HG03442 (cell line): Measurements from ENCODE around the gene NDUFA8.

Experiments used
- ATAC-seq: cut with Tn5 transposase; IDR thresholded peaks from one replicate; pipeline ENCODE4 v1.9.1; 2021; ENCODE audit warnings: mild to moderate bottlenecking, moderate library complexity; ENCODE audit not compliant: unreplicated experiment

The NDUFA8 gene

DNA sequence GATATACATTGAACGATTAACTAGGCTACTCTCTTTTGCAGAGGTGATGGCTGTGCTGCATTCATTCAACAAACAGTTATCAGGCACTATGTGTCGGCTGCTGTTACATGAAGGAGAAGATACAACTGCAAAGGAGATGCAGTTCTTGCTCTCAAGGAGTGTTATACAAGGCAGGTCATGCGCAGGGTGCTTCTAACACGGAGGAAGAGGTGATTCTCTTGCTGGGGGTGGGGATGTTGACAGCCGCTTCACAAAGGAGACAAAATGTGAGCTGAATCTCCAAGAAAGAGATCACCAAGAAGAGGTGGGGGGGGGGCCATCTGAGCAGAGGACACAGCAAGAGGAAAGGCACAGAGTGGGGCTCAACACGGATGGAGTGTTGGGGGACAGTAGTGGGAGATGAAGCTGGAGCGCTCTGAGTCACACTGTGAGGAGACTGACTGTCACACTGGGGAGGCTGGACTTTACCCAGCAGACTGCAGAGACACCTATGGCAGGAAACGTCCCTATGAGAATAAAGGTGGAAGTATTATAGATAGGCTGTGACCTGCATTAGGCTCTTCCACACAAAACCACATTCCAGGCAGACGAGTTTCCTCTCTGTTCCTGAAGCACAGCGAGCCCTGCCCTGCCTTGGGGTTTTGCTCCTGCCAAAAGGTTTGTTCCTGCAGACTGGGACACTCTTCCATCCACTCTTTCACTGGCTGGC, 20.9 kb downstream of the NDUFA8 start:
- ATAC-seq = no peak

DNA sequence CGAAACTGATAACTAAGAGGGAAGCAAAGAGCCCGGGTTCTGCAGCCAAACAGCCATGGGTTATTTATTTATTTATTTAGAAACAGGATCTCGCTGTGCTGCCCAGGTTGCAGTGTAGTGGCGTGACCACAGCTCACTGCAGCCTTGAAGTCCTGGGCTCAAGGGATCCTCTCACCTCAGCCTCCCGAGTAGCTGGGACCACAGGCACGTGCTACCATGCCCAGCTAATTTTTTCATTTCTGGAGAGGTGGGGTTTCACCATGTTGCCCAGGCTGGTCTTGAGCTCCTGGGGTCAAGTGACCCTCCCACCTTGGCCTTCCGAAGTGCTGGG, 24.1 kb downstream of the NDUFA8 start:
- ATAC-seq = no peak

DNA sequence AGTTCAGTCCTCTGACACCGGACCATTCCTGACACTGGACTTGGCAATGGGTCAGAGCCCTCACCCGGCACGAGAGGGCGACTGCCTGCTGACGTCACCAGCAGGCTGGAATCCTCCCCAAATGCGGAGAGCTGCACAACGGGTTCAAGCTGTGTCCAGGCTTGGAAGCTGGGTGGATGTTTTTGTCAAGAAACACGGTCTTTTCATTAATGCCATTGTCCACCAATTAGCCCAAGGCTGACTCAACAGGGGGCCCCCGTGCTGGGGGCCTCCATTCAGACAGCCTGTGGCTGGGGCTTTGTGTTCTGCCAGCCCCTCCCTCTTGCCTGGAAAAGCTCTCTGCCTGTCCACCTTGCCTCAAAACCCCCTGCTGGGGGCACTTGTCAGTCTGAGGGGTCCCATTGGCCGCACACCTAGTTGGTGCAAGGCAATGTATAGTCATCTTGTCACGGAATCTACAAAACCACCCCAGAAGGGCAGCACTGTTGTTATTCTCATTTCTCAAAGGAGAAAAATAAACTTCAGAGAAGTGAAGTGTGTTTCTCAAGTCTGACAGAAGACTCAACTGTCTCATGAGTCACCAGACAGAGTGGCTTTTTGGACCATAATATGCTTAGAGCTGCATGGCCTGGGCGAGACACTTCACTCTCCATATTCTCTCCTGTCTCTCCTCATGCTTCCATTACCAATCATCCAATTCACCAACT, 24.6 kb downstream of the NDUFA8 start:
- no peak for ATAC-seq

DNA sequence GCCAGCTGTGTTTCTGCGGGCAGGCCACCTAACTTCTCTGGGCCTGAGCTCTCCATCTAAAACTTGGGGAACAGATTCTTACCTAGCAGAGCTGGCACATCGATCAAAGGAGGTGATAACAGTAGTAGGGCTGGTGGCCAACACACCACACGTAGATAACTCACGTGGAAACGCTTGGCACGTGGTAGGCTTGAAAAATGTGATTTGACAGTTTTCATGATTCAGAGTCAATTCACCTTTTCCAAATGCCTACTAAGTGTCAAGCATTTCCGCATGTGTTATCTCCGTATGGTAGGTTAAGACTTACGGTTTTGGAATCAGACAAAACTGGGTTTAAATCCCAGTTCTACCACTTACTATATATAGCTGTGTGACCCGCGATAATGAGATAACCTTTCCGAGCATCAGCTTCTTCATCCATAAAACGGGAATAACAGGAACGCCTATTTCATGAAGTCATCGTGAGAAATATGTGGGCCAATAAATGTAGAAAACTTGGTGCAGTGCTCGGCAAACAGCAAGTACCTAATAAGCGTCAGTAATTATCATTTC, 25.5 kb downstream of the NDUFA8 start:
- no peak for ATAC-seq

DNA sequence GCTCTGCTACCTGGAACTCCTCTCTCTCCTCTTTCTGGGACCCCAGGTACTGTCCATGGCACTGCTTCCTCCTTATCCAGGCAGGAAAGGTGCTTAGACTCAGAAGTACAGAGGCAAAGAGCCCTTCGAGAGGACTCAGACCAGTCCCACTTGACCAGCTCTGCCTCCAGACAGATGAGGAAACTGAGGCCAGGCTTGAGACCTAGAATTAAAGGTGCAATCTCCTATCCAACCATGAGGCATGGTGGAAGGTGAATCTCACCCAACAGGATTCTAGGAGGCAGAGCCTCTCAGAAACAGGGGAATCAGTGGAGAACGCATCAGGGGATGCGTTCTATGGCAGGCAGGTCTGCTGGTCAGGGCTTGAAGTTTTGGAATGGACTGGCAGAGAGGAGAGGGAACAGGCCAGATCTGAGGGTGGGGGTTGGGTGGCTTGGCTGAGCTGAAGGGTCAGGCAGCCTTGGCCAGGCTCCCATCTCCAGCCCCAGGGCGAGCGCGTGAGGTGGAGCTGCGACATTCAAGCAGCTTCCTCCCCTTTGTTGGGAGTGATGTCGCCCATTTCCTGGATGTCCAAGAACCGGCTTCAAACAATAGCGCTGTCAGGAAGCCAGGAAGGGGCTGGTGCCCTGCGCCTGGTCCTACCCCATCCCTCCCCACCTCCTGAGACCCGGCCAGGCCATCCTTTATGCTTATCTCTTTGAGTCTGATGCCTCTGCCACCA, 26.2 kb downstream of the NDUFA8 start:
- ATAC-seq = no peak

DNA sequence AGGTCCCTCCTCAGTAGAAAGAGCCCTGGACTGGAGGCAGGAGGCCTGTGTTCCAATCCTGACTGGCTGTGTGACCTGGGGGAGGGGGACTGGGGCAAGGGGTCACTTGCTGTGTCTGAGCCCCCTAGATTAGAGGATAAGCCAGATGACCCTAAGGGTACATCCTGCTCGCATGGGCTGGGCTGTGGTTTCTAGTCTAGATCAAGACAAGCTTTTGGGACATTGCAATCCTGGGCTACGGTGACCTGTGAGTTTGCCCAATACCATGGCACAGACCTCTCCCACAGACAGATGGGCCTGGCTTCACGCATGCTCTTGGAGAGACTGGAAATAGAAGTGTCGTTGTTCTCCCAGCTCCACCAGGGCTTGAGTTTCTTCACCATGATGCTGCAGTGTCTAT, 27.0 kb downstream of the NDUFA8 start:
- no peak for ATAC-seq

DNA sequence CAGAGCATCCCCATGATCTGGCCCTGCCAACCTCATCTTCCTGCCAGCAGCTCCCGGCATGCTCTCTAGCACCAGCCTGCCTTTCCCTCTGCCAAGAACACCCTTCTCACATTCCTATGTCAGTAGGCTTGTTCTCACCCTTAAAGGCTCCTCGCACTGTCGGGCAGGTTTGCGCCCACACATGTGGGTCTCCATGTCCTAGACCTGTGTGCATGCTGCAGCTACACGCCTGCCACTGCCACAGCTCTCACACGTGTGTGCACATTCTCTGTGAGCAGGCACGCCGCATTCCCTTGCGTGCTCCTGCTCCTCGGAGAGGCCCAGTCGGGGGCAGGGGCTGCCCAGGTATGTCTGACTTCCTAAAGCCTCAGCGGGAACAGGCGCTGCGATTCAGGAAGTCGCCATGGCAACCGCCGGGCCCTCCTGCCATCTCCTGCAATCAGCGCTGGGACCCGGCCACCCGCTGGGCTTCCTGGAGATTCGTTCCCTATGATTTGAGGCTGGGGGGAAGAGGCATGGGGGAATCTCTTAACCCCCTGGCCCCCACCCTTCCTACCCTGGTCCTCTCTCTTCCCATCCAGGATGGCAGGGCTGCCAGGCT, 28.1 kb downstream of the NDUFA8 start:
- ATAC-seq = no peak

DNA sequence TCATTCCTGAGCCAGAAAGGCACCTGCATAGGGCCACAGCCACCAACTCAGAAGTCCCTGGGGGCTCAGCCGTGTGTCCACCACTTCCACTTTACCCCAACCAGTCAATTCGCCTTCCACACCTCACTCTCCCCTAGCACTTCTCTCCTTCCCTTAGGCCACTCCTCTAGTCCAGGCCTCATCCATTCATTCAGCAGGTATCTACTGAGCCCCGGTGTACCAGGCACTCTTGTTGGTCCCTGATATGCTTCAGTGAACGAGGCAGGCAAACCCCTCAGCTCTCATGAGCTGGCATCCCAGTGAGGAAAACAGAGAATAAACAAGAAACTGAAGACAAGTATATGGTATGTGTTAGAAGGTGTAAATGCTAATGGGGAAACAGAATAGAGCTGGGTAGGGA, 28.7 kb downstream of the NDUFA8 start:
- no peak for ATAC-seq

DNA sequence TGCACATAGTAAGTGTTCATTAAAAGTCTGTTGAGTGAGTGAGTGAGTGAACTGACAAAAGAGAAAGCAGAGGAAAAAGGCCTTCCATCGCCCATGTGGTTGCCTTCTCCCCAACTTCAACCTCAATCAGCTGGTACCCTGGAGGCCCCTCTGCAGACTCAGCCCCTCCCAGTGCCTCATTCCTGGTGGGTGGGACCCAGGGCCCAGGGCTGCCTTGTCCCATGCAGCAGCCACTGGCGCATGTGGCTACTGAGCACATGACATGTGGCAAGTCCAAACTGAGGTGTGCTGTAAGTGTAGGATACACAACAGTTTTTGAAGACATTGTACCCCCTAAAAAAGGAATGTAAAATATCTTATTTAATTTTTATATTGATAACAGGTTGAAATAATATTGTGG, 29.6 kb downstream of the NDUFA8 start:
- no peak for ATAC-seq

DNA sequence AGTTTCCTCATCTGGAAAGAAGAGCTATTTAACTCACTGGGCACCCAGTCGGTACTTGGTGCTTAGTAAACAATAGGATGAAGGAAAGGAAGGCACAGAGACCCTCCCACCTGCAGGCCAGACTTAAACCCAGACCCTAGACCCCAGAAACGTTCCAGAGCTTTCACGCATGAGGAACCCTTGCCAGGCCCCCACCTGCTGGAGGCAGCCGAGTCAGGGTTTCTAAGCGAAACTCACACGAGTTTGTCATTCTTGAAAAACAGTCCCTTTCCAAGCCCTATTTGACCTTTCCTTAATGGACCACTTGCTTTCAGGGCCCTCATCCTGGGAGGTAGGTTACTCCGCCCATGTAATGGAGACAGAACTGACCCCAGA, 30.6 kb downstream of the NDUFA8 start:
- ATAC-seq = no peak

DNA sequence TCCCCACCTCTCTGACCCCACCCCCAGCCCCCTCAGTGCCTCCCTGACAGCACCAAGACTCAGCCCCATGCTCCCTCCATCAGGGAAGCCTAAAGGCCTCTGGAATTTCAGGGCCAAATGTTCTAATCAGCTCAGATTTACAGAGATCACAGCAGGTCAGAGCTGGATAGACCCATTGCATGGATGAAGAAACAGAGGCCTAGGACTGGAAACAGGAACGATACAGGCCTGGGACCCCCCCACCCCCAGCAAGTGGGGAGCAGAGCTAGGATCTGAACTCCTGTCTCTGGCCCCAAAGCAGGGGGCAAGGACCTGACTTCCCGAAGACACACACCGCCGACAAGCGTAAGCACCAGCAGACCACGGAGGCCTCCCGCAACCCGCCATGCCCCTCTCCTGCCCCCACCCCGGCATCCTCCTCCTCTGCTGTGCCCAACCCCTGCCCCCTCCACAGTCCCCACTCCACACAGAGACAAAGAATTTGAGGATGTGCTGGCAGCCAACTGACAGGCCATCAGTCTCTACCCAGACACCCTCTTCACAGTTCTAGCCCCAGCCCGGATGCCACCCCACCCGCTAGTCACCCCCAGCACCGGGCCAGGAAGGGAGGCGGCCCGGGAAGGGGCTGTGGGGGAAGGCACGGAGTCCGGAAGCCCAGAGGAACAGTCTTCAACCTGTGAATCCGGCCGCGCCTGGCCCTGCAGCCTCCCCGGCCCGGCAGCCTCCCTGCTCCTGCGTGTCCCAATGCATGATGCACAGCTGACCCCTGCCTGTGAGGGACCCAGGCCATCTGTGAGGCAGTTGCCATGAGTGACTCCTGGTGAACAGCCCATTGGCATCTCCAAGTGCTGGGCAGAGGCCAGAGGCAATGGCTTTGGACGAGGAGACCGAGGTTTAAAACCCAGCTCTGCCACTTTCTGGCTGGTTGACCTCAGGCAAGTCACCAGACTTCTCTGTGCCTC, 31.3 kb downstream of the NDUFA8 start:
- ATAC-seq = no peak

DNA sequence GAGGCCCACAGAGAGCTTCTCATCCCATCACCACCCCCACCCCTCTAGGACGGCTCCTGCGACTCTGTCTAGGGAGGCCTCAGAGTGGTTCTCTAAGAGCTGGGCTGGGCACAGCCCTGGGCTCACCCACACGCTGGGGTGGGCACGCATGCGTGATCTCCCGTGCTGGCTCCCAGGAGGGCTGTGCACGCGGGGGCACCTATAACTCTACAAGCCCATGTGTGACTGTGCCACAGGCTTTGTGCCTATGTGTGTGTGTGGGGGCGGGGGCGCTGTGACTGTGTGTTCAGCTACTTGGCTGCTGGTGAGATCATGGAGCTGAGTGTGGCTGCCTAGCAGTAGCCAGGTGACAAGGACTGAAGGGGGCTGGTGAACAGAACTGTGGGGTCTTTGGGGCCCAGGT, 32.2 kb downstream of the NDUFA8 start:
- ATAC-seq = no peak

DNA sequence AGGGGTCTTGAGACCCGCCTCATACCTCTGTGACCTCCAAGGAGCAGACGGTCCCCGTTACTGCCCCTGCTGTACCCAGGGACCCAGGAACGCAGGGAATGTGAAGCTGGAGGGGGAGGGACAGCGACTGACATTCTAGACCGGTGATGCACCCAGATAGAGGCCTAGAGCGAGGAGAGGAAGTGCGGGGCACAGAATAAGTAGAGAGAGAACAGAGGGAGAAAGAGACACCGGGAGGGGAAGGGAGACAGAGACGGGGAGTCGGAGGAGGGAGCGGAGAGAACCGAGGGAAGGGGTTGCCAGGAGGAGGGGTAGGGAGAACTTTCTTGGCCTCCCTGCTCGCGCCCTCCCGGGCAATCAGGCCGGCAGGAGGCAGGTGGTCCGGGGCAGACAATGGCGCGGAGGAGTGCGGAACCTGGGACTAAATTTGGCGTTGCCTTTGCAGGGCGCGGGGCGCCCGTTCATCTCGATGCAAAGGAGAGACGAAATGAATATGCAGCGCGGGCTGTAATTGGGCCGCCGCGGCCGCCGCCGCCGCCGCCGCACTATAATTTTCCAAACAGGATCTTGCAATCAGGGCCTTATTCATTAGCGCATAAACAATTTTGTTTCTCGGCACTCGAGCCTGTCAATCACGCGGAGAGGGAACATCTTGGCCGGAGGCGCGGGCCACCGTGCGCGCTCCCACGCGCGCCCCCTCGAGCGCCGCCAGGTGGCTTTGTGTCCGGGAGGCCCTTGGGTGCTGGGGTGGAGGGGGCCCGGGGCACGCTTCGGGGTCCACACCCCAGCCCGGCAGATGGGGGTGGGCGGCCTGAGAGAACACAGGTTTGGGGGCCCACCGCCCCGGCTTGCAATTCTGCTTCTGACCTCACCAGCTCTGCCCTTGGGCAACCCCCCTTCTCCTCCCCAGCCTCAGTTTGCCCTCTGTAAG, 33.0 kb downstream of the NDUFA8 start:
- no peak for ATAC-seq

DNA sequence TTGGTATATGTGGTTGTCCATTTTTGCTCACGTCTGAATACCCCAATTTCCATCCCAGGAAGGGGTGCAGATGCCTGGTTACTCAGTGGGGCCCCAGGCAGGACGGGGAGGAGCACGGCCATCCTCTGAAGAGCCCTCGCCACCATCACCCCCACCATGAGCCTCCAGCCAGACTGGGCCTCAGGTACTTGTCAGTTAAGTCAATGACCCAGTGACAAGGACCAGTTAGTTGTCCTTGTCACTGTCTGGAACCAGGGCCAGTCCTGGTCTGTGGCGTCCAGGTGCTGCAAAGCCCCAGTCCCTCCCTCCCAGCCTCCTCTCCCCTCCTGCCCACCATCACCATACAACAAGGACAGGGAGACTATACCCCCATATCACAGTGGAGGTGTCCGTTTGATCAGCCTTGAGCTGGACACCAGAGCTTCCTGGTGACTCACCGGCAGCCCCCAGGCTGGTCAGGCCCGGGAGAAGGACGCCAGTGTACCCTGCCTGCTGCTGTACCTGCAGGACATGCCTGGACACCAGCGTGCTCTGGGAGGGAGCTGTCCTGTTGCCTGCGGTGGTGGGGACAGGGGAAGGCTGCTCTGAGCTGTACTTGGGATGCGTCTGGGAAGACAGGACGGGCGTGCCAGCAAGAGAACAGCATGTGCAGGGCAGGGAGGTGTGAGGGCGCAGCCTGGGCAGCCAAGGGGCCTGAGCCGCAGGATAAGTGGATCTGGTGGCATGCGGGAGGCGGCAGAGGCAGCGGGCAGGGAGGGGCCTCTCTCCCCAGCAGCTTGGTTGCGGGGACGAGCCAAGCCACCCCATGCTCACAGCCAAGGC, 33.9 kb downstream of the NDUFA8 start:
- ATAC-seq = no peak

DNA sequence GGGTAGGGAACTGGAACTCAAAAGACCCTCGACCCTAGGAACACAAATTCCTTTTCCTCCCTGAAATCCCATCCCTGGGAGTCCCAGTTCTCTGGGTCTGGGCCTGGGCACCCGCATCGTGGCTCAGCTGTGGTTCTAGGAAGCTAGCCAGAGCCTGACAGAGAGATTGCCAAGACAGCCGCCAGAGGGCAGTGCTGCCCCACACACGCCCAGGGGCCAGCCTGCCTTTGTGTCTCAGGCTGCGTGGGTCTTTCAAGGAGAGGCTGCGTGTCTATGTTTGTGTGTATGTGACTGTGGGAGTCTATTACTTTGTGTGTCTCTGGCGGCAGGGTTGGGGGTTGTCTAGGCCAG, 34.4 kb downstream of the NDUFA8 start:
- ATAC-seq = no peak

DNA sequence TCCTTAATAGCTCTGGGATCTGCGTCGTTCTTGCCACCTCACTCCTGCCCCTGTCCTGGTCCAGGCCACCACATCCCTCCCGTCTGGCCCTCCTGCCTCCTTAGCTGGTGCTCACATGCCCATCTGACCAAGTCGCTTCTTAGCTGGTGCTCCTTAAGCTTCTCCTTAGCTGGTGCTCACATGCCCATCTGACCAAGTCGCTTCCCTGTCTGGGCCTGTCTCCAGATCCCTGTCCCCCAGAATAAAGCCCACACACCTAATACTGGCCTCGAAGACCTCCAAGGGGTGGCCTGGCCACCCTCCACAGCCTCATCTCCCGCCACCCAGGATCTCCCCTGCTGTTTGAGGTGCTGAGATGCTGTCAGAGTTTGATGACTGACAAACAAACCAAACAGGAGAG, 35.1 kb downstream of the NDUFA8 start:
- no peak for ATAC-seq

DNA sequence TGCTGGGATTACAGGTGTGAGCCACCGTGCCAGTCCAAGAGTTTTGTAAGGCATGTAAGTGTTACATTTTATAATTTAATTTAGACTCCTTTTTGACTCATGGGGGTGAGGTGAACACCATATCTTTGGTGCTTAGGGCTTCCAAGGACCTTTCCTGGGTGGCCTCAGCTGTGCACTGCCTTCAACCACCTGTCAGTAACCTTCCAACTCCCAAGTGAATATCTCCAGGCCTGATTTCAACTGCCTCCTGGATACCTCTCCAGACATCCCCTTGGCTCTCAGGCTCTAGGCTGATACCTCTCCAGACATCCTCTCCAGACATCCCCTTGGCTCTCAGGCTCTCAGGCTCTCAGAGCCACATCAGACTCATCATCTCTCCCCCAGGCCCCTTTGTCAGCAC, 35.5 kb downstream of the NDUFA8 start:
- ATAC-seq = no peak

DNA sequence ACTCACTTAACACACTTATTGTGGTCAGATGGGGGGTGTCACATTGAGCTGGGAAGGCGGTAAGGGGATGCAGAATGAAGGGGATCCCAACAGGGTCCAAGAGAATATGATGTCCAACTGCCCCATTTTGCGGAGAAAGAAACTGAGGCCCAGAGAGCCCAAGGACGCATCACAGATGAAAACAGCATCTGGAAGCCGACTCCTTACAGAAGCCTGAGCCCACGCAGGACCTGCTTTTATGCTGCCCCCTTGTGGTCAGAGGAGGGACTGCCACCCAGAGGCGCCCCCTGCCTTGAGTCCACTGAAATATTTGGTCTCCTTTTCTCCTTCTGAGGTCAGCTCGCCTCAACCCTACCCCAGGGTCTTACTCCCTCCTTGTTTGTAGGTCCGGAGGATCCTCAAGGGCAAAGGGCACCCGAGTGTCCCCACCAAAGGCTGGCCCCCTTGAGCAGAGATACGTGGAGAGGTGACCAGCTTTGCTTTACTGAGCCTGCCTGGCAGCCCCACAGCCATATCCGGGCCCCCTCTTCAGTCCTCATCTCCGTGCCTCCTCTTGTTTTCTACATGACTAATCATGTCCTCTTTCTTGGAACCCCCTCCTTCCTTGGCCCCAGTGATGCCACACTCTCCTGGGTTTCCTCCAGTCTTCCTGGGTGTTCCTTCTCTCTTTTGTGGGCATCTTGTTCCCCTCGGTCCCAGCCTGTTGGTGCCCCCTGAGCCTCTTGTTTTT, 36.5 kb downstream of the NDUFA8 start:
- no peak for ATAC-seq
